IPS-18a (cell line): Measurements from ENCODE around the gene WDR37.
"Not testable (repeated sequence)": the region's sequence is repeated elsewhere in the genome, so short reads cannot be mapped to it uniquely, and the experiment has no call there.

Source experiments
- H3K27ac ChIP-seq: one replicate; pipeline ENCODE4 v1.5.1; 2013; ENCODE audit warnings: low read length
- H3K27me3 ChIP-seq: one replicate; pipeline ENCODE4 v1.6.1; 2013; ENCODE audit warnings: mild to moderate bottlenecking, low read length; ENCODE audit not compliant: control insufficient read depth, insufficient read depth
- H3K36me3 ChIP-seq: one replicate; pipeline ENCODE4 v1.6.1; 2013; ENCODE audit warnings: low read depth, low read length; ENCODE audit not compliant: control insufficient read depth
- H3K4me1 ChIP-seq: one replicate; pipeline ENCODE4 v1.6.1; 2013; ENCODE audit warnings: low read depth, low read length; ENCODE audit not compliant: control insufficient read depth
- H3K4me3 ChIP-seq: one replicate; pipeline ENCODE4 v1.5.1; 2013; ENCODE audit warnings: low read length
- H3K9ac ChIP-seq: one replicate; pipeline ENCODE4 v1.6.1; 2013; ENCODE audit warnings: mild to moderate bottlenecking, low read length, moderate library complexity
- H3K9me3 ChIP-seq: one replicate; pipeline ENCODE4 v1.6.1; 2013; ENCODE audit warnings: low read depth, low read length; ENCODE audit not compliant: control insufficient read depth

Gene WDR37, protein sequence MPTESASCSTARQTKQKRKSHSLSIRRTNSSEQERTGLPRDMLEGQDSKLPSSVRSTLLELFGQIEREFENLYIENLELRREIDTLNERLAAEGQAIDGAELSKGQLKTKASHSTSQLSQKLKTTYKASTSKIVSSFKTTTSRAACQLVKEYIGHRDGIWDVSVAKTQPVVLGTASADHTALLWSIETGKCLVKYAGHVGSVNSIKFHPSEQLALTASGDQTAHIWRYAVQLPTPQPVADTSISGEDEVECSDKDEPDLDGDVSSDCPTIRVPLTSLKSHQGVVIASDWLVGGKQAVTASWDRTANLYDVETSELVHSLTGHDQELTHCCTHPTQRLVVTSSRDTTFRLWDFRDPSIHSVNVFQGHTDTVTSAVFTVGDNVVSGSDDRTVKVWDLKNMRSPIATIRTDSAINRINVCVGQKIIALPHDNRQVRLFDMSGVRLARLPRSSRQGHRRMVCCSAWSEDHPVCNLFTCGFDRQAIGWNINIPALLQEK

DNA sequence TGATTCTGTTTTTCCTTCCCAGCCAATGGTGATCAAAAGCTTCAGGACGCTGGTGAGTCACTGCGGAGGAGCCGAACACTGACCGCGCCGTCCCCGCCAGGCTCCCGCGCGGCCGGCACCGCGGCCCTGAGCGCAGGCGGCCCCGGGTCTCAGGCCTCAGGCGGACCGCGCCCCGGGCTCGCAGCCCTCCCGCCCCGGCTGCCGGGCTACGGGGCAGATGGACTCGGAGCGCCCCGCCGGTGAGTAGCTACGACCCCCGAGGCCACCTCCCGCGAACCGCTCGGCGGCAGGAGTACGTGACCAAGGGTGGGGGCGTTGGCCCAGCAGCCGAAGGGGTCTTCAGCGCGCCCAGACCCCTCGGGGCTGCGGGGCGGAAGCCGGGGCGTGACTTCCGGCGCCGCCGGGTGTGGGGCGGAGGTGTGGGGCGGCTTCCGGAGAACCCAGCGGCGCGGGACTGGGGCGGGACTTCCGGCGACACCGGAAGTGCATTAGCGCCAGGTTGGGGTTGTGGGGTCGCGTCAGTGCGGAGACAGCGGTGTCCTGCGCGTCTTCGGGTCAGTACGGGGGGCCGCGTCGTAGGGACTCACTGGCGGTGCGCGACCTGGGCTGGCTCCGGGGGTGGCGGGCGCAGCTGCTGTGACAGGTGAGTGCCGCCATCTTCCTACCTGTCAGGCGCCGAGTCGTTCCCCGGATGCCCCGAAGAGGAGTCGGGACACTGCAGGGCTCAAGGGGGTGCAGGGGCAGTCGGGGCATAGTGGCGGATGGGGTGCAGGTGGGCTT lies at the start of gene WDR37:
Gene WDR37 (plus strand): TSS at position 60 of the 780 bp plus-strand sequence. CDS start 15,771 bp downstream, outside the sequence.
- no peaks in the 10 kb centered on the region for H3K27me3 ChIP-seq
- peak within 1 kb of the TSS; percentile 97 for H3K4me3 ChIP-seq
- H3K27ac ChIP-seq = peak within 1 kb of the TSS; percentile 87
- H3K9me3 ChIP-seq = no peaks in the 10 kb centered on the region
- peaks cover 23% of the 10 kb centered on the region for H3K36me3 ChIP-seq
- peaks cover 4% of the 10 kb centered on the region for H3K4me1 ChIP-seq
- peak within 1 kb of the TSS; percentile 91 for H3K9ac ChIP-seq

DNA sequence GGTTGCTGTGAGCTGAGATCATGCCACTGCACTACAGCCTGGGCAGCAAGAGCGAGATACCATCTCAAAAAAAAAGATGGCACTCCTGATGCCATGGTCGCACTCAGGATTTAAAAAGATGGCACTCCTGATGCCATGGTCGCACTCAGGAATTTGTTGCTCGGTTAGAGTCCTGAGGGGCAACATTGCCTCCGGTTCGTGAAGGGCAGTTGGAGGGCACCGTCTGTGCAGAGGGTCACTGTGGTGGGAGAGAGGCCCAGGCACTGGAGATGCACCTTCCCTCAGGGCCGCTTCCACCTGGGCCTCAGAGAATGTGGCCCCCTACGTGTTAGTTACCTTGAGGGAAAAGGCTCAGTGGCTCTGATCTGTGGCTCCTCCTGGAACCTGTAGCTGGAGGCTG lies 49.6 kb upstream of the WDR37 start:
- Histone ChIP-seq H3K36me3 (peaks cover 98% of the 10 kb centered on the region), H3K27me3 (no peaks in the 10 kb centered on the region), H3K9ac (no peak overlapping the region), H3K27ac (no peak overlapping the region), H3K9me3 (no peaks in the 10 kb centered on the region), H3K4me3 (no peak overlapping the region), H3K4me1 (no peaks in the 10 kb centered on the region)

DNA sequence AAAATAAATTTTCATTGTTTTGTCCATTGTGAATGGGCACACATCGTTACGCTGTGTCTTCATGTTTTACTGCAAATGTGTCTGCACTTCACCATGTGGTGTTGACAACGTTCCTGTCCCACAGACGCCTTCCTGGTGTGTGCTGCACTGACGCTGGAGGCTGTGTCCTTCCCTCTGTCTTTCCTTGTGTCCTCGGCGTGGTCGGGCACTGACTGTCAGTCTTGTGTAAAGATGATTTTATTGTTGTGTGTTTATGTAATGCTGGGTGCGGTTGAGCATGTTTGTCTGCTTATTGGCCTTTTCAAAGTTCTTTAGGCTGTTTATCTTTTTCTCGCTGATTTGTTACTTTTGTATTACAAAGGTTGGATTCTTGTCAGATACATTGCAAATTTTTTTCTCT lies 48.6 kb upstream of the WDR37 start:
- Histone ChIP-seq H3K9ac (no peak overlapping the region), H3K9me3 (no peaks in the 10 kb centered on the region), H3K36me3 (peaks cover 99% of the 10 kb centered on the region), H3K4me3 (no peak overlapping the region), H3K27me3 (no peaks in the 10 kb centered on the region), H3K27ac (no peak overlapping the region), H3K4me1 (no peaks in the 10 kb centered on the region)

DNA sequence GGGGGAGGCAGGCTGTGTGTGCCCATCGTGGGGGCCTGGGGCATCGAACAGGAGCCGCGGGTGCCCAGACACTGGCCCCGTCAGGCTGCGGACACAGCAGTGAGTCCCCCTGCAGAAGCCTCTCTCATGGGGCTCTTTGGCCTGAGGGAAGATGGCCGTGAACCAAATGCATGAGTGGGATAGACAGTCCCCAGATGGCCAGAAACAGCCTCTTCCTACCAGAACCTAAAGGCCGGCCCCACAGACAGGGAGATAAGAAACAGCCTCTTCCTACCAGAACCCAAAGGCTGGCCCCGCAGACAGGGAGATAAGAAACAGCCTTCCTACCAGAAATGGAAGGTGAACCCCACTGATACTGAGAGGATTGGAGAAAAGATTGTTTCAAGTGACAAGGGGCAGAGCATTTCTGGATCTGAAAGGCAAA lies 47.1 kb upstream of the WDR37 start:
- Histone ChIP-seq H3K9me3 (no peaks in the 10 kb centered on the region), H3K4me3 (no peak overlapping the region), H3K4me1 (no peaks in the 10 kb centered on the region), H3K36me3 (peaks cover 97% of the 10 kb centered on the region), H3K9ac (no peak overlapping the region), H3K27ac (no peak overlapping the region), H3K27me3 (no peaks in the 10 kb centered on the region)

DNA sequence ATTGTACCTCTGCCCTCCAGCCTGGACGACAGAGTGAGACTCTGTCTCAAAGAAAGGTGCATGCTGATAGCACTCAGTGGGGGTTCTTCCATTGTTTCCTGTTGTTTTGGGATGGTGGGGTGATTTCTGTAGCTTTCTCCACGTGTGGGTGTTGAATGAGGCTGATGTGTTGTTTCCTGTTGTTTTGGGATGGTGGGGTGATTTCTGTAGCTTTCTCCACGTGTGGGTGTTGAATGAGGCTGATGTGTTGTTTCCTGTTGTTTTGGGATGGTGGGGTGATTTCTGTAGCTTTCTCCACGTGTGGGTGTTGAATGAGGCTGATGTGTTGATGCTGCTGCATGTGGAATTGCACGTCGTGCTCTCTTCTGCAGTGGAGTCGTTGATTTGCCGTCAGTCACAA lies 46.2 kb upstream of the WDR37 start:
- H3K36me3 ChIP-seq = peaks cover 97% of the 10 kb centered on the region
- not testable (repeated sequence) for H3K27me3 ChIP-seq, H3K9ac ChIP-seq, H3K4me3 ChIP-seq, H3K9me3 ChIP-seq, H3K27ac ChIP-seq, H3K4me1 ChIP-seq

DNA sequence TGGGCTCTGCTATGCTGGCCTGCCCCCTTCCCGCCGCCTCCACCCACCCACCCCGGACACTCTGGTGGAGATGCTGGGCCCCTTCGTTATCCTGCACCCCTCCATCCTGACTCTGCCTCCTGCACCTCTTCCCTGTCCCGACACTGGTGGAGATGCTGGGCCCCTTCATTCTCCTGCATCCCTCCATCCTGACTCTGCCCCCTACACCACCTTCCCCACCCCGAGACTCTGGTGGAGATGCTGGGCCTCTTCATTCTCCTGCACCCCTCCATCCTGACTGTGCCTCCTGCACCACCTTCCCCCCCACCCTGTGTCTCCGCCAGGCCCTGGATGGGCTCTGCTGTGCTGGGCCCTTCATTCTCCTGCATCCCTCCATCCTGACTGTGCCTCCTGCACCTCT lies 45.5 kb upstream of the WDR37 start:
- Histone ChIP-seq H3K36me3 (peaks cover 96% of the 10 kb centered on the region), H3K9ac (no peak overlapping the region), H3K27ac (no peak overlapping the region), H3K9me3 (no peaks in the 10 kb centered on the region), H3K4me1 (no peaks in the 10 kb centered on the region), H3K4me3 (no peak overlapping the region), H3K27me3 (no peaks in the 10 kb centered on the region)

DNA sequence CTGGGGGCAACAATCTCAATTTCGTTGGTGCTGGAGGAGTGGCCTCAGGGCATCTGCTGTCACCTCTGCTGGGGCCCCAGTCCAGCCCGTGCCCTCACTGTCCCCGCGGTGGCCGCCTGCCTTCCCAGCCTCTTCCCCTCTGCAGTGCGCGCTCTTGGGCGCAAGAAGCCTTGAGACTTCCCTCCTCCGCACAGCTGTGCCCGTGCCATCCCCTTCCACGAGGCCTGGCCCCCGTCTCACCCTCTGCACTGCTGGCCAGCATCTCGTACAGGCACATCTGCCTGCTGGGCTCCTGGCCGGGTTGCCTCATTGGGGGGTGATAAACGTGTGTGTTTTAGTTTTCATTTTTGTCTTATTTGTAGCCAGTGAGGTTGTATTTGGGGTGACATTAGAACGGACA lies 44.5 kb upstream of the WDR37 start:
- no peak overlapping the region for H3K9ac ChIP-seq
- H3K9me3 ChIP-seq = no peaks in the 10 kb centered on the region
- H3K27me3 ChIP-seq = no peaks in the 10 kb centered on the region
- H3K27ac ChIP-seq = no peak overlapping the region
- H3K4me3 ChIP-seq = no peak overlapping the region
- peaks cover 96% of the 10 kb centered on the region for H3K36me3 ChIP-seq
- no peaks in the 10 kb centered on the region for H3K4me1 ChIP-seq

DNA sequence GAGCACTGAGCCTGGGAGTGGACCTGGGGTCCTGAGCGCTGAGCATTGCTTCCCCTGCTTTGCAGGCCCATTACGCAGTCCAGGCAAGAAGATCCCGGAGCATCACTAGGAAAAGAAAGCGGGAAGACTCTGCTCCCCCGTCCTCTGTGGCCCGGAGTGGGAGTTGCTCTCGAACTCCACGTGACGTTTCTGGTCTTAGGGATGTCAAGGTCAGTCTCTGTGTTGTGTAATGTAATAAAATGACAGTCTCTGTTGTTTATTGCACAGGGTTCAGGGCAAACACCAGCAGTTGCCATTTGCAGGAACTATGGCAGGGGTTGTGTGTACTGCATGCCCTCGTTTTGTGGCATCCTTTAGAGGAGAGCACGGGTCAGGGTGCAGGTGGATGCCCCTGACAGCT lies 40.5 kb upstream of the WDR37 start:
- Histone ChIP-seq H3K4me1 (no peaks in the 10 kb centered on the region), H3K4me3 (no peak overlapping the region), H3K9ac (no peak overlapping the region), H3K36me3 (peaks cover 82% of the 10 kb centered on the region), H3K27ac (no peak overlapping the region), H3K9me3 (no peaks in the 10 kb centered on the region), H3K27me3 (no peaks in the 10 kb centered on the region)

DNA sequence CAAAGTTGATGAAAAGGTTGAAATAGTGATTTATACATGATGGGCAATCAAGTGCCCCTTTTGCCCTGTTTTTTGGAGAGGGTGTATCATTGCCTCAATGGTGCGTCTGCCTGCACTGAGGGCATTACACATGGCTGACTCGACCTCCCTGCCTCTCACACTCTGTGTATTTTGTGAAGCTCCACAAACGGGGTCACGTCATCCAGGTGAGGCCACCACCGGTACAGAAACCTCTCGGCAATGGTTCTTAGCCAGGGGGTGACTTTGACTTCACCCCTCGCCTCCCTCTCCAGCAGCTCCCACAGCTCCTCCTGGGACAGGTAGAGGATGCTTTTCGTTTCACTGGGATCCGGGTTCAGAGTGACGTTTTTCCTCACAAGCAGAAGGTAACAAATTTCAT lies 36.8 kb upstream of the WDR37 start:
- H3K4me3 ChIP-seq = no peak overlapping the region
- H3K4me1 ChIP-seq = no peaks in the 10 kb centered on the region
- no peak overlapping the region for H3K9ac ChIP-seq
- peaks cover 46% of the 10 kb centered on the region for H3K36me3 ChIP-seq
- H3K27me3 ChIP-seq = no peaks in the 10 kb centered on the region
- no peak overlapping the region for H3K27ac ChIP-seq
- no peaks in the 10 kb centered on the region for H3K9me3 ChIP-seq

DNA sequence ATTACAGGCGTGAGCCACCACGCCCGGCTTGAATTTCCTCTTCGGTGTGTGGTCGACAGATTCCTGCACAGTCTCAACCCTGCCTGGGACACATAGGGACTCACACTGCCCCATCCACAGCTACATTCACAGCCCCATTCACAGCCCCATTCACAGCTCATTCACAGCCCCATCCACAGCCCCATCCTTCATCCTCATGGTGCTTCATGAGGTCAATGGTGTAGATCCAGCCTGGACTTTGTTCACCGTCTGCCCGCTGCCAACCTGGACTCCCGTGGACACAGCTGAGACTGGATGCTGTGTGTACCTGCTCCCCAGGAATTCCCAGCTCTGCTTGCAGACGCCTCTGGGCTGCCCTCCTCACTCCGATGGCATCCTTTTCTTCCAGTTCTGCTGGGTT lies 35.7 kb upstream of the WDR37 start:
- Histone ChIP-seq H3K9ac (no peak overlapping the region), H3K9me3 (no peaks in the 10 kb centered on the region), H3K36me3 (peaks cover 37% of the 10 kb centered on the region), H3K27me3 (no peaks in the 10 kb centered on the region), H3K4me1 (no peaks in the 10 kb centered on the region), H3K4me3 (no peak overlapping the region), H3K27ac (no peak overlapping the region)

DNA sequence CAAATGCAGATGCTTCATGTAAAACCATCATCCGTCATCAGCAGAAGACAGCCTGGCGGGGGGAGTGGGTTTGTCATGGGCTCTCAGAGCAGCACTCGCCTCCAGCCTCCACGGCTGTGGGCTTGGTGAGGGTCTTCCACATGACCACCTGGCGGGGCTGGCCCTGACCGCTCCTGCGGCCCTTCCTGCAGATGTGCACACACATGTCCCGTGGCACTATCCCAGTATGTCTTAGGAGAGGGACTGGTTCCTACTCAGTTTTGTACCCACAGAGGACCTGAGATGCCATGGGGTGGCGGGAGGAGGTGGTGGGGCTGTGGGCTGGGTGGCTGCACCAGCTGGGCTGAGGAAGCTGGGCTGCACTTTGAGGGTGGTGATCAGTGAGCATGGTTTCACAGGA lies 35.2 kb upstream of the WDR37 start:
- Histone ChIP-seq H3K4me3 (no peak overlapping the region), H3K4me1 (no peaks in the 10 kb centered on the region), H3K9me3 (no peaks in the 10 kb centered on the region), H3K27ac (no peak overlapping the region), H3K9ac (no peak overlapping the region), H3K27me3 (no peaks in the 10 kb centered on the region), H3K36me3 (peaks cover 32% of the 10 kb centered on the region)
